ENCODE results near the gene MAGEB2.

GRCh38 chrX:30228526-30228925, 13.2 kb downstream of the MAGEB2 start:
- TF ChIP-seq POLR2AphosphoS5 (IDR thresholded peaks at IDR 0.05) (no peak), POLR2A (IDR thresholded peaks at IDR 0.05) (no peak), CTCF (IDR thresholded peaks at IDR 0.05) (no peak)
